Measurements from ENCODE around the gene CALN1.

CALN1 gene

GRCh38 chr7:71942115-71942514, 470.0 kb downstream of the CALN1 start:
- no peak overlapping the region for H2BK12ac ChIP-seq (ENCODE audit: low read length in 2 of 2)
- H2AFZ ChIP-seq (ENCODE audit: low read depth, low read length): no peak overlapping the region
- no peak overlapping the region for H3K23ac ChIP-seq (ENCODE audit: low read length in 2 of 2)
- no peaks in the 10 kb centered on the region for H3K36me3 ChIP-seq (ENCODE audit: control insufficient read depth in 1 of 2, insufficient read depth in 2 of 2, low read depth in 1 of 2, low read length in 2 of 2)
- no peak overlapping the region for H4K91ac ChIP-seq (ENCODE audit: low read length)
- H3K27me3 ChIP-seq (ENCODE audit: control insufficient read depth in 1 of 2, insufficient read depth in 1 of 2, low read length in 2 of 2): no peaks in the 10 kb centered on the region
- H3K14ac ChIP-seq (ENCODE audit: low read length in 2 of 2): no peak overlapping the region
- H3K9ac ChIP-seq (ENCODE audit: low read length): no peak overlapping the region
- no peak overlapping the region for H3K27ac ChIP-seq (ENCODE audit: low read length, poor library complexity, severe bottlenecking)
- no peak overlapping the region for H2AK5ac ChIP-seq (ENCODE audit: low read length, severe bottlenecking)
- DNase-seq: no peak
- H3K18ac ChIP-seq (ENCODE audit: low read depth in 1 of 2, low read length in 2 of 2): no peak overlapping the region
- H3K4ac ChIP-seq (ENCODE audit: low read depth in 1 of 2, low read length in 2 of 2): no peak overlapping the region
- 88% methylated on average over 17 of the region's 17 CpGs for WGBS
- H3K79me1 ChIP-seq (replicated peaks; ENCODE audit: low read length, poor library complexity, severe bottlenecking): no peaks in the 10 kb centered on the region
- no peak overlapping the region for H2BK15ac ChIP-seq (ENCODE audit: low read depth, poor library complexity, severe bottlenecking)
- no peak overlapping the region for H3K4me2 ChIP-seq (ENCODE audit: low read length, poor library complexity, severe bottlenecking)
- H3K4me3 ChIP-seq (ENCODE audit: insufficient read depth in 1 of 2, low read depth in 1 of 2, low read length in 2 of 2): no peak overlapping the region
- no peaks in the 10 kb centered on the region for H3K9me3 ChIP-seq (ENCODE audit: control insufficient read depth, low read length)
- no peak overlapping the region for H2BK120ac ChIP-seq (ENCODE audit: low read depth, low read length)
- no peaks in the 10 kb centered on the region for H3K4me1 ChIP-seq (ENCODE audit: control insufficient read depth, insufficient read depth, low read depth, low read length)
- H4K8ac ChIP-seq (ENCODE audit: low read length): no peak overlapping the region
- H2BK5ac ChIP-seq (ENCODE audit: low read depth, low read length, poor library complexity, severe bottlenecking): no peak overlapping the region

- WGBS: 80% methylated on average over 4 of the region's 4 CpGs
These were observed 474.2 kb downstream of the CALN1 start for GRCh38 chr7:71937840-71938371.

GRCh38 chr7:71935674-71936073, 476.5 kb downstream of the CALN1 start:
- DNase-seq: no peak
- WGBS: 91% methylated on average over 5 of the region's 5 CpGs
- no peak overlapping the region for H3K27ac ChIP-seq (ENCODE audit: low read length, poor library complexity, severe bottlenecking)
- H2BK15ac ChIP-seq (ENCODE audit: low read depth, poor library complexity, severe bottlenecking): no peak overlapping the region
- H3K23ac ChIP-seq (ENCODE audit: low read length in 2 of 2): no peak overlapping the region
- H3K4me1 ChIP-seq (ENCODE audit: control insufficient read depth, insufficient read depth, low read depth, low read length): no peaks in the 10 kb centered on the region
- H3K4me2 ChIP-seq (ENCODE audit: low read length, poor library complexity, severe bottlenecking): no peak overlapping the region
- no peak overlapping the region for H2BK12ac ChIP-seq (ENCODE audit: low read length in 2 of 2)
- H3K9me3 ChIP-seq (ENCODE audit: control insufficient read depth, low read length): peaks cover 3% of the 10 kb centered on the region
- H3K79me1 ChIP-seq (replicated peaks; ENCODE audit: low read length, poor library complexity, severe bottlenecking): no peaks in the 10 kb centered on the region
- no peak overlapping the region for H2BK120ac ChIP-seq (ENCODE audit: low read depth, low read length)
- no peak overlapping the region for H3K9ac ChIP-seq (ENCODE audit: low read length)
- H3K27me3 ChIP-seq (ENCODE audit: control insufficient read depth in 1 of 2, insufficient read depth in 1 of 2, low read length in 2 of 2): no peaks in the 10 kb centered on the region
- no peaks in the 10 kb centered on the region for H3K36me3 ChIP-seq (ENCODE audit: control insufficient read depth in 1 of 2, insufficient read depth in 2 of 2, low read depth in 1 of 2, low read length in 2 of 2)
- H4K91ac ChIP-seq (ENCODE audit: low read length): no peak overlapping the region
- no peak overlapping the region for H3K18ac ChIP-seq (ENCODE audit: low read depth in 1 of 2, low read length in 2 of 2)
- H2AFZ ChIP-seq (ENCODE audit: low read depth, low read length): no peak overlapping the region
- no peak overlapping the region for H2AK5ac ChIP-seq (ENCODE audit: low read length, severe bottlenecking)
- no peak overlapping the region for H4K8ac ChIP-seq (ENCODE audit: low read length)
- H3K14ac ChIP-seq (ENCODE audit: low read length in 2 of 2): no peak overlapping the region
- no peak overlapping the region for H2BK5ac ChIP-seq (ENCODE audit: low read depth, low read length, poor library complexity, severe bottlenecking)
- H3K4ac ChIP-seq (ENCODE audit: low read depth in 1 of 2, low read length in 2 of 2): no peak overlapping the region
- no peak overlapping the region for H3K4me3 ChIP-seq (ENCODE audit: insufficient read depth in 1 of 2, low read depth in 1 of 2, low read length in 2 of 2)

More at GRCh38 chr7:71937840-71938371, 474.2 kb downstream of the CALN1 start:
- no peak overlapping the region for H3K14ac ChIP-seq (ENCODE audit: low read length in 2 of 2)
- no peak overlapping the region for H4K8ac ChIP-seq (ENCODE audit: low read length)
- H2BK5ac ChIP-seq (ENCODE audit: low read depth, low read length, poor library complexity, severe bottlenecking): no peak overlapping the region
- no peaks in the 10 kb centered on the region for H3K4me1 ChIP-seq (ENCODE audit: control insufficient read depth, insufficient read depth, low read depth, low read length)
- no peak overlapping the region for H3K9ac ChIP-seq (ENCODE audit: low read length)
- no peak overlapping the region for H3K27ac ChIP-seq (ENCODE audit: low read length, poor library complexity, severe bottlenecking)
- no peaks in the 10 kb centered on the region for H3K79me1 ChIP-seq (replicated peaks; ENCODE audit: low read length, poor library complexity, severe bottlenecking)
- no peak for DNase-seq
- H3K9me3 ChIP-seq (ENCODE audit: control insufficient read depth, low read length): peaks cover 3% of the 10 kb centered on the region
- H2BK120ac ChIP-seq (ENCODE audit: low read depth, low read length): no peak overlapping the region
- H3K4ac ChIP-seq (ENCODE audit: low read depth in 1 of 2, low read length in 2 of 2): no peak overlapping the region
- no peak overlapping the region for H3K18ac ChIP-seq (ENCODE audit: low read depth in 1 of 2, low read length in 2 of 2)
- no peak overlapping the region for H4K91ac ChIP-seq (ENCODE audit: low read length)
- H2BK15ac ChIP-seq (ENCODE audit: low read depth, poor library complexity, severe bottlenecking): no peak overlapping the region
- no peaks in the 10 kb centered on the region for H3K36me3 ChIP-seq (ENCODE audit: control insufficient read depth in 1 of 2, insufficient read depth in 2 of 2, low read depth in 1 of 2, low read length in 2 of 2)
- no peak overlapping the region for H2BK12ac ChIP-seq (ENCODE audit: low read length in 2 of 2)
- H2AFZ ChIP-seq (ENCODE audit: low read depth, low read length): no peak overlapping the region
- no peak overlapping the region for H3K4me2 ChIP-seq (ENCODE audit: low read length, poor library complexity, severe bottlenecking)
- no peak overlapping the region for H3K4me3 ChIP-seq (ENCODE audit: insufficient read depth in 1 of 2, low read depth in 1 of 2, low read length in 2 of 2)
- H3K27me3 ChIP-seq (ENCODE audit: control insufficient read depth in 1 of 2, insufficient read depth in 1 of 2, low read length in 2 of 2): no peaks in the 10 kb centered on the region
- H3K23ac ChIP-seq (ENCODE audit: low read length in 2 of 2): no peak overlapping the region
- no peak overlapping the region for H2AK5ac ChIP-seq (ENCODE audit: low read length, severe bottlenecking)

- DNase-seq: no peak
- H3K23ac ChIP-seq (ENCODE audit: low read length in 2 of 2): no peak overlapping the region
- H3K9me3 ChIP-seq (ENCODE audit: control insufficient read depth, low read length): peaks cover 8% of the 10 kb centered on the region
- H3K4me3 ChIP-seq (ENCODE audit: insufficient read depth in 1 of 2, low read depth in 1 of 2, low read length in 2 of 2): no peak overlapping the region
- H2BK12ac ChIP-seq (ENCODE audit: low read length in 2 of 2): no peak overlapping the region
- no peaks in the 10 kb centered on the region for H3K27me3 ChIP-seq (ENCODE audit: control insufficient read depth in 1 of 2, insufficient read depth in 1 of 2, low read length in 2 of 2)
- no peak overlapping the region for H3K9ac ChIP-seq (ENCODE audit: low read length)
- H3K36me3 ChIP-seq (ENCODE audit: control insufficient read depth in 1 of 2, insufficient read depth in 2 of 2, low read depth in 1 of 2, low read length in 2 of 2): no peaks in the 10 kb centered on the region
- no peak overlapping the region for H2BK120ac ChIP-seq (ENCODE audit: low read depth, low read length)
- H3K4me2 ChIP-seq (ENCODE audit: low read length, poor library complexity, severe bottlenecking): no peak overlapping the region
- no peak overlapping the region for H3K4ac ChIP-seq (ENCODE audit: low read depth in 1 of 2, low read length in 2 of 2)
- H2BK5ac ChIP-seq (ENCODE audit: low read depth, low read length, poor library complexity, severe bottlenecking): no peak overlapping the region
- no peak overlapping the region for H4K8ac ChIP-seq (ENCODE audit: low read length)
- H2AFZ ChIP-seq (ENCODE audit: low read depth, low read length): no peak overlapping the region
- H3K14ac ChIP-seq (ENCODE audit: low read length in 2 of 2): no peak overlapping the region
- no peak overlapping the region for H2BK15ac ChIP-seq (ENCODE audit: low read depth, poor library complexity, severe bottlenecking)
- no peaks in the 10 kb centered on the region for H3K4me1 ChIP-seq (ENCODE audit: control insufficient read depth, insufficient read depth, low read depth, low read length)
- no peak overlapping the region for H4K91ac ChIP-seq (ENCODE audit: low read length)
- no peak overlapping the region for H3K27ac ChIP-seq (ENCODE audit: low read length, poor library complexity, severe bottlenecking)
- no peaks in the 10 kb centered on the region for H3K79me1 ChIP-seq (replicated peaks; ENCODE audit: low read length, poor library complexity, severe bottlenecking)
- no peak overlapping the region for H3K18ac ChIP-seq (ENCODE audit: low read depth in 1 of 2, low read length in 2 of 2)
- 83% methylated on average over 6 of the region's 7 CpGs for WGBS
- no peak overlapping the region for H2AK5ac ChIP-seq (ENCODE audit: low read length, severe bottlenecking)
These were observed 478.7 kb downstream of the CALN1 start for GRCh38 chr7:71933426-71933825.
